Chondrocyte (in vitro differentiated cells): Measurements from ENCODE around the gene CDIPT. TPM values are rescaled to one million over a fixed set of nuclear protein-coding genes. Genes with fewer than 3 reads are reported as not detected.
A peak's percentile ranks its signal among the peaks of the same experiment; 100 is the strongest.

Experiments used
- DNase-seq: peaks from one replicate; pipeline ENCODE4 v3.0.0; 2021; ENCODE audit warnings: mixed read lengths, low spot score
- H3K27ac Mint-ChIP-seq: one replicate; pipeline ENCODE4 v1.8.0; 2021; ENCODE audit warnings: mild to moderate bottlenecking, moderate library complexity, mixed read lengths; ENCODE audit not compliant: unreplicated experiment
- H3K27me3 Mint-ChIP-seq: 2 replicates; pipeline ENCODE4 v1.8.0; 2021; ENCODE audit warnings: low read depth, mixed read lengths
- H3K36me3 Mint-ChIP-seq: 2 replicates; pipeline ENCODE4 v1.8.0; 2021; ENCODE audit warnings: low read depth, mixed read lengths
- H3K4me1 Mint-ChIP-seq: 2 replicates; pipeline ENCODE4 v1.8.0; 2021; ENCODE audit warnings: low read depth, mild to moderate bottlenecking, mixed read lengths
- H3K4me3 Mint-ChIP-seq: one replicate; pipeline ENCODE4 v1.8.0; 2021; ENCODE audit warnings: mild to moderate bottlenecking, moderate library complexity, mixed read lengths; ENCODE audit not compliant: unreplicated experiment
- H3K9me3 Mint-ChIP-seq: 2 replicates; pipeline ENCODE4 v1.8.0; 2021; ENCODE audit warnings: low read depth, mixed read lengths
- total RNA-seq: library from RNA; stranded (reverse); gene quantifications from 3 replicates; pipeline ENCODE4 v1.2.1, GENCODE V29; 2021
- TF ChIP-seq, protein P1 (sequence below): fragments of 200-600 bp; sonication (generic); IDR thresholded peaks from 2 replicates; pipeline ENCODE4 v1.5.0; 2021; ENCODE audit warnings: antibody characterized with exemption, mild to moderate bottlenecking, moderate library complexity

The CDIPT gene
- total RNA-seq, 1 donor from 2014 or later: 79.7 TPM

DNA sequence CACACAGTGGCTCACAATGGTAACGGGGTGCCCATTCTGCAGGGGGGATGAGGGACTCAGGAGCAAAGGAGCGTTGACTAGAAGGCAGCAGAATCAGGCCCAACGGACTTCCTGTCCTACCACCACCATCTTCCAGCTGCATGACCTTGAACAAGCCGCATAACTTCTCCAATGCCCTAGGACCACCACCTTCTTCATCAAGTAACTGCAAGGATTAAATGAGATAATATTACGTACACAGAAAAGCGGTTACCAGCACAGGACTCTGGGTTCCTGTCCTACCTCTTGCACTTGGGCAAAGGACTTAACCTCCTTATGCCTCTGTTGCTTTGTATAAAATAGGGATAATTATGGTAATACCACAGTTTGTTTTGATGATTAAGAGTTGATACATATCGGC, 41.9 kb upstream of the CDIPT start:
- H3K4me3 Mint-ChIP-seq: no peak overlapping the region
- TF ChIP-seq, protein P1, sequence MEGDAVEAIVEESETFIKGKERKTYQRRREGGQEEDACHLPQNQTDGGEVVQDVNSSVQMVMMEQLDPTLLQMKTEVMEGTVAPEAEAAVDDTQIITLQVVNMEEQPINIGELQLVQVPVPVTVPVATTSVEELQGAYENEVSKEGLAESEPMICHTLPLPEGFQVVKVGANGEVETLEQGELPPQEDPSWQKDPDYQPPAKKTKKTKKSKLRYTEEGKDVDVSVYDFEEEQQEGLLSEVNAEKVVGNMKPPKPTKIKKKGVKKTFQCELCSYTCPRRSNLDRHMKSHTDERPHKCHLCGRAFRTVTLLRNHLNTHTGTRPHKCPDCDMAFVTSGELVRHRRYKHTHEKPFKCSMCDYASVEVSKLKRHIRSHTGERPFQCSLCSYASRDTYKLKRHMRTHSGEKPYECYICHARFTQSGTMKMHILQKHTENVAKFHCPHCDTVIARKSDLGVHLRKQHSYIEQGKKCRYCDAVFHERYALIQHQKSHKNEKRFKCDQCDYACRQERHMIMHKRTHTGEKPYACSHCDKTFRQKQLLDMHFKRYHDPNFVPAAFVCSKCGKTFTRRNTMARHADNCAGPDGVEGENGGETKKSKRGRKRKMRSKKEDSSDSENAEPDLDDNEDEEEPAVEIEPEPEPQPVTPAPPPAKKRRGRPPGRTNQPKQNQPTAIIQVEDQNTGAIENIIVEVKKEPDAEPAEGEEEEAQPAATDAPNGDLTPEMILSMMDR: no peak
- no peak overlapping the region for H3K27ac Mint-ChIP-seq
- H3K27me3 Mint-ChIP-seq: no peaks in the 10 kb centered on the region
- H3K36me3 Mint-ChIP-seq: no peaks in the 10 kb centered on the region
- no peak for DNase-seq
- H3K9me3 Mint-ChIP-seq: no peaks in the 10 kb centered on the region
- H3K4me1 Mint-ChIP-seq: peaks cover 10% of the 10 kb centered on the region

DNA sequence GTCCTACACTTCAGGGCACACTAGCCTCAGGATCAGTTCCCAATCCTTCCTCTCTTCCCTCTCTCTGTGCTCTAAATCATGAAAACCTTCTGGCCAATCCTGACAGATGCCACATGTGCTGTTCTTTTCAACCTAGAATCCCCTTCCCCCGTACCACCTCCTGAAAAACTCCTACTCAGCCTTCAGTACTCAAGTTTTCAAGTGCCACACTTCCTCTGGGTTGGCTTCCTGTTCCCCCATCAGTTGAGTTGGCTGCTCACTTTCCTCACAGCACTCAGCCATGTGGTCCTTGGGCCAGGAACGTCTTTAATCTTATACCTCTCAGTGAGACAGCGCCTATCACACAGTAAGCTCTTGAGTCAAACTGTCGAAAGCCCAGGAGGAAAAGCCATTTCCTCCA, 40.6 kb upstream of the CDIPT start:
- peaks cover 12% of the 10 kb centered on the region for H3K4me1 Mint-ChIP-seq
- no peak for DNase-seq
- no peak overlapping the region for H3K4me3 Mint-ChIP-seq

DNA sequence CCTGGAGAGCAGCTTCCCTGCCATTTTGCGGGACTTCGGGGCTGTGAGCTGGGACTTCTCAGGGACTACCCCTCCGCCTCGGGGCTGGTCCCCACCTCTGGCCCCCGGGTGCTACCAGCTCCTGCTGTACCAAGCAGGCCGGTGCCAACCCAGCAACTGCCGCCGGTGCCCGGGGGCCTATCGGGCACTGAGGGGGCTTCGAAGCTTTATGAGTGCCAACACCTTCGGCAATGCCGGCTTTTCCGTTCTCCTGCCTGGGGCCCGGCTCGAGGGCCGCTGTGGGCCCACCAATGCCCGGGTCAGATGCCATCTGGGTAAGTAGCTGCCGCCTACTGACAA, 38.5 kb upstream of the CDIPT start:
- peaks cover 19% of the 10 kb centered on the region for H3K27me3 Mint-ChIP-seq
- H3K27ac Mint-ChIP-seq: no peak overlapping the region
- TF ChIP-seq, protein P1: no peak
- H3K4me1 Mint-ChIP-seq: peaks cover 15% of the 10 kb centered on the region
- DNase-seq: no peak
- H3K9me3 Mint-ChIP-seq: no peaks in the 10 kb centered on the region
- H3K36me3 Mint-ChIP-seq: no peaks in the 10 kb centered on the region
- H3K4me3 Mint-ChIP-seq: no peak overlapping the region

More for the DNA sequence above, 40.6 kb upstream of the CDIPT start:
- TF ChIP-seq, protein P1: no peak
- no peaks in the 10 kb centered on the region for H3K36me3 Mint-ChIP-seq
- no peak overlapping the region for H3K27ac Mint-ChIP-seq
- H3K27me3 Mint-ChIP-seq: peaks cover 4% of the 10 kb centered on the region
- no peaks in the 10 kb centered on the region for H3K9me3 Mint-ChIP-seq

DNA sequence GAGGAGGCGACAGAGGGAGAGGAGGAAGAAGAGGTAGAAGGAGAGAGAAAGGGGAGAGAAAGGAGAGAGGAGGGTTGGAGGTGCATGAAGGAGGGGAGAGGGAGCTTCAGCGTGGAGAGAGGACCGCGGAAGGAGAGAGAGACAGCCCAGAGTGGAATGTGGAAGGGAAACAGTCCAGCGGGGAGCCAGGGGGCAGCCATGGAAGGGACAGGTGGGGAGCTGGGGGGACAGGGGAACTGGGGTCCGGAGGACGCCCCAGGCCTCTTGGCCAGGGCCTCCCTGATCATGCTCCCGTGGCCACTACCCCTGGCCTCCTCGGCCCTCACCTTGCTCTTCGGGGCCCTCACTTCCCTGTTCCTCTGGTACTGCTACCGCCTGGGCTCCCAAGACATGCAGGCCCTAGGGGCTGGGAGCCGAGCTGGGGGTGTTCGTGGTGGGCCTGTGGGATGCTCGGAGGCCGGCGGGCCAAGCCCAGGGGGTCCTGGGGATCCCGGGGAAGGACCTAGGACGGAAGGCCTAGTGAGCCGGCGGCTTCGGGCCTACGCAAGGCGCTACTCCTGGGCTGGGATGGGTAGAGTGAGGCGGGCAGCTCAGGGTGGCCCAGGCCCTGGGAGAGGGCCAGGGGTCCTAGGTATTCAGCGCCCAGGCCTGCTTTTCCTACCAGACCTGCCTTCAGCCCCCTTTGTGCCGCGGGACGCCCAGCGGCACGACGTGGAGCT, 38.0 kb upstream of the CDIPT start:
- Mint-ChIP-seq H3K9me3 (no peaks in the 10 kb centered on the region), H3K27ac (no peak overlapping the region), H3K4me1 (peaks cover 15% of the 10 kb centered on the region), H3K4me3 (peak overlapping the region; percentile 75), H3K36me3 (no peaks in the 10 kb centered on the region), H3K27me3 (peaks cover 19% of the 10 kb centered on the region)
- TF ChIP-seq, protein P1: no peak
- DNase-seq: no peak

DNA sequence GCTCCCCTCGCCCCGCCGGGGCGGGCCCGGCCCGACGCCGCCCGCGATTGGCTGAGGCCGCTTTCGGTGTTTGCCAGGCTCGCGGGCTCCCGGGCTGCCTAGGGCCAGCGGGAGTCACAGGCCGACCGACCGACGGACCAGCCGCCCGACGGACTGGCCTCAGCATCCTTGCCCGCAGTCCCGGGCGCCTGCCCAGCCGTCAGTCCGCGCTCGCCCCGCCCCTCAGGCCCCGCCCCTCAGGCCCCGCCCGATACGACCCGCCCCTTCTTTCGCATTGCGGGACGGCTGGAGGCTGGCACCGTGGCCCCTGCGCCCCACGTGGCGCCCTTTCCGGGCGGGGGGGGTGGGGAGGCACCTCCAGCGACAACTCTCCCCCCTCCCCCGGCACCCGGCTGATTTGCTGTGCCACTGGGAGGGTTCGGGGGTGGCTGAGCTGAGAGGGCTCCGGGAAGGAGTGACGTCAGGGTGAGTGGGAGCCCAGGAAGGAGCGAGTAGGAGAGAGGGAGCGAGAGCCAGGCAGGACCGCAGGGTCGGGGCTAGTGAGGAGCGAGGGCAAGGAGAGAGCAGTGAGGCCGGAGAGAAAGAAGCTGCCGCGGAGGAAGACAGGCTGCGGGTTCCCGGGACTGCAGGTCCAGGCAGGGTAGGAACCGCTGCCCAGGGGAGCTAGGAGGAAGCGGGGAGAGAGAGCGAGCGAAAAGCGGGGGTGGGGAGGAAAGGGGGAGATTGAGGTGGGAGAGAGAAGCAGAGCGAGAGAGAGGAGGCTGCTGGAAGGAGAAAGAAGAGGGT, 37.3 kb upstream of the CDIPT start, which contains the start of gene ASPHD1:
Gene ASPHD1 (plus strand): TSS at position 387 of the 786 bp plus-strand sequence. CDS start 484 bp downstream, outside the sequence.
- Mint-ChIP-seq H3K9me3 (no peaks in the 10 kb centered on the region), H3K27me3 (peaks cover 19% of the 10 kb centered on the region), H3K4me1 (peaks cover 15% of the 10 kb centered on the region), H3K4me3 (peak within 1 kb of the TSS; percentile 75), H3K36me3 (no peaks in the 10 kb centered on the region), H3K27ac (peak within 1 kb of the TSS; percentile 73)
- TF ChIP-seq, protein P1: no peak
- DNase-seq: no peak
